Effector CD8-positive, alpha-beta T cell (primary cell): ENCODE results near the gene SORCS2.

ENCODE experiments used
- DNase-seq: peaks from one replicate; lab custom pipeline; 2025; lab: John Stamatoyannopoulos, UW

The SORCS2 gene

GRCh38 chr4:7356667-7357310, 164.5 kb downstream of the SORCS2 start:
- no peak for DNase-seq

- DNase-seq: no peak
Observed at GRCh38 chr4:7357323-7357722, 165.0 kb downstream of the SORCS2 start.

- no peak for DNase-seq
Observed at GRCh38 chr4:7358100-7358735, 165.9 kb downstream of the SORCS2 start.

- DNase-seq: no peak
Observed at GRCh38 chr4:7359400-7360062, 167.2 kb downstream of the SORCS2 start.

GRCh38 chr4:7360806-7361205, 168.5 kb downstream of the SORCS2 start:
- DNase-seq: no peak

GRCh38 chr4:7361280-7361895, 169.1 kb downstream of the SORCS2 start:
- no peak for DNase-seq

- no peak for DNase-seq
Observed at GRCh38 chr4:7362341-7362740, 170.0 kb downstream of the SORCS2 start.

GRCh38 chr4:7362862-7363430, 170.6 kb downstream of the SORCS2 start:
- no peak for DNase-seq

- DNase-seq: no peak
Observed at GRCh38 chr4:7364979-7365378, 172.6 kb downstream of the SORCS2 start.

GRCh38 chr4:7365462-7366179, 173.3 kb downstream of the SORCS2 start:
- no peak for DNase-seq

GRCh38 chr4:7366180-7366945, 174.0 kb downstream of the SORCS2 start:
- no peak for DNase-seq

- DNase-seq: no peak
Observed at GRCh38 chr4:7366954-7367353, 174.6 kb downstream of the SORCS2 start.

- no peak for DNase-seq
Observed at GRCh38 chr4:7367406-7367805, 175.1 kb downstream of the SORCS2 start.

- DNase-seq: no peak
Observed at GRCh38 chr4:7367864-7368277, 175.5 kb downstream of the SORCS2 start.

GRCh38 chr4:7368296-7368695, 176.0 kb downstream of the SORCS2 start:
- DNase-seq: no peak

GRCh38 chr4:7369511-7369910, 177.2 kb downstream of the SORCS2 start:
- no peak for DNase-seq

- DNase-seq: no peak
Observed at GRCh38 chr4:7370038-7370437, 177.7 kb downstream of the SORCS2 start.

GRCh38 chr4:7371210-7371941, 179.0 kb downstream of the SORCS2 start:
- no peak for DNase-seq

- no peak for DNase-seq
Observed at GRCh38 chr4:7372673-7373072, 180.3 kb downstream of the SORCS2 start.

GRCh38 chr4:7374571-7374970, 182.2 kb downstream of the SORCS2 start:
- DNase-seq: no peak
